ENCODE results near the gene BCL11B.

Gene BCL11B

GRCh38 chr14:99155173-99156089 lies 116.6 kb downstream of the BCL11B start:
- ATAC-seq = no peak
- TF ChIP-seq TSHZ2 (CRISPR knock-in tag; IDR thresholded peaks at IDR 0.05) (no peak), ARNTL (CRISPR knock-in tag; IDR thresholded peaks at IDR 0.05; ENCODE audit: borderline replicate concordance, low read depth) (no peak), RARB (CRISPR knock-in tag; IDR thresholded peaks at IDR 0.05) (no peak), ZNF70 (CRISPR knock-in tag; IDR thresholded peaks at IDR 0.05) (no peak), GLIS3 (CRISPR knock-in tag; IDR thresholded peaks at IDR 0.05) (no peak), PATZ1 (CRISPR knock-in tag; IDR thresholded peaks at IDR 0.05; ENCODE audit: borderline replicate concordance) (no peak), ZNF565 (CRISPR knock-in tag; conservative IDR thresholded peaks at IDR 0.05; ENCODE audit: low read depth) (no peak), CSRNP3 (CRISPR knock-in tag; IDR thresholded peaks at IDR 0.05) (no peak), OSR1 (CRISPR knock-in tag; IDR thresholded peaks at IDR 0.05) (no peak), ZFP30 (CRISPR knock-in tag; IDR thresholded peaks at IDR 0.05) (no peak), SNAI2 (CRISPR knock-in tag; IDR thresholded peaks at IDR 0.05) (no peak), ZFP3 (CRISPR knock-in tag; IDR thresholded peaks at IDR 0.05) (no peak), TCF4 (CRISPR knock-in tag; IDR thresholded peaks at IDR 0.05; ENCODE audit: borderline replicate concordance) (no peak)

- TF ChIP-seq GLIS3 (CRISPR knock-in tag; IDR thresholded peaks at IDR 0.05) = no peak
- TF ChIP-seq CREB5 (CRISPR knock-in tag; IDR thresholded peaks at IDR 0.05; ENCODE audit: low read depth) = no peak
- TF ChIP-seq BACH2 (CRISPR knock-in tag; IDR thresholded peaks at IDR 0.05; ENCODE audit: borderline replicate concordance) = no peak
- TF ChIP-seq CSRNP3 (CRISPR knock-in tag; IDR thresholded peaks at IDR 0.05) = no peak
- no peak for TF ChIP-seq RARB (CRISPR knock-in tag; IDR thresholded peaks at IDR 0.05)
- ATAC-seq = no peak
Measured at GRCh38 chr14:99150236-99150635, 121.8 kb downstream of the BCL11B start.

- ATAC-seq = no peak
- TF ChIP-seq ARNTL (CRISPR knock-in tag; IDR thresholded peaks at IDR 0.05; ENCODE audit: borderline replicate concordance, low read depth) = no peak
- no peak for TF ChIP-seq ESRRG (CRISPR knock-in tag; IDR thresholded peaks at IDR 0.05)
- TF ChIP-seq CSRNP3 (CRISPR knock-in tag; IDR thresholded peaks at IDR 0.05) = no peak
- no peak for TF ChIP-seq GLIS3 (CRISPR knock-in tag; IDR thresholded peaks at IDR 0.05)
- TF ChIP-seq ZNF70 (CRISPR knock-in tag; IDR thresholded peaks at IDR 0.05) = no peak
- TF ChIP-seq ZFP3 (CRISPR knock-in tag; IDR thresholded peaks at IDR 0.05) = no peak
- no peak for TF ChIP-seq OSR1 (CRISPR knock-in tag; IDR thresholded peaks at IDR 0.05)
- no peak for TF ChIP-seq CSDC2 (CRISPR knock-in tag; IDR thresholded peaks at IDR 0.05)
- TF ChIP-seq CREB5 (CRISPR knock-in tag; IDR thresholded peaks at IDR 0.05; ENCODE audit: low read depth) = no peak
- no peak for TF ChIP-seq RARB (CRISPR knock-in tag; IDR thresholded peaks at IDR 0.05)
- no peak for TF ChIP-seq TSHZ2 (CRISPR knock-in tag; IDR thresholded peaks at IDR 0.05)
- TF ChIP-seq ZFP30 (CRISPR knock-in tag; IDR thresholded peaks at IDR 0.05) = no peak
- no peak for TF ChIP-seq BACH2 (CRISPR knock-in tag; IDR thresholded peaks at IDR 0.05; ENCODE audit: borderline replicate concordance)
Measured at GRCh38 chr14:99148861-99149610, 123.0 kb downstream of the BCL11B start.
